ENCODE results near the gene RNF115.

GRCh38 chr1:145799806-145800205 is 24.1 kb downstream of the RNF115 start:
- TF ChIP-seq CTCF (conservative IDR thresholded peaks at IDR 0.05; ENCODE audit: low read depth, low read length) (no peak), EZH2 (IDR thresholded peaks at IDR 0.05; ENCODE audit: low read length, unreplicated experiment) (no peak)

Data from PC-3 (cell line).